GM15510 (cell line): ENCODE data around the gene HDAC11.

Experiments used
- POLR2A ChIP-seq: IDR thresholded peaks from 3 replicates; pipeline ENCODE4 v1.6.1; 2011; ENCODE audit warnings: borderline replicate concordance; ENCODE audit not compliant: insufficient read length; ENCODE audit errors: extremely low read depth

The HDAC11 gene

DNA sequence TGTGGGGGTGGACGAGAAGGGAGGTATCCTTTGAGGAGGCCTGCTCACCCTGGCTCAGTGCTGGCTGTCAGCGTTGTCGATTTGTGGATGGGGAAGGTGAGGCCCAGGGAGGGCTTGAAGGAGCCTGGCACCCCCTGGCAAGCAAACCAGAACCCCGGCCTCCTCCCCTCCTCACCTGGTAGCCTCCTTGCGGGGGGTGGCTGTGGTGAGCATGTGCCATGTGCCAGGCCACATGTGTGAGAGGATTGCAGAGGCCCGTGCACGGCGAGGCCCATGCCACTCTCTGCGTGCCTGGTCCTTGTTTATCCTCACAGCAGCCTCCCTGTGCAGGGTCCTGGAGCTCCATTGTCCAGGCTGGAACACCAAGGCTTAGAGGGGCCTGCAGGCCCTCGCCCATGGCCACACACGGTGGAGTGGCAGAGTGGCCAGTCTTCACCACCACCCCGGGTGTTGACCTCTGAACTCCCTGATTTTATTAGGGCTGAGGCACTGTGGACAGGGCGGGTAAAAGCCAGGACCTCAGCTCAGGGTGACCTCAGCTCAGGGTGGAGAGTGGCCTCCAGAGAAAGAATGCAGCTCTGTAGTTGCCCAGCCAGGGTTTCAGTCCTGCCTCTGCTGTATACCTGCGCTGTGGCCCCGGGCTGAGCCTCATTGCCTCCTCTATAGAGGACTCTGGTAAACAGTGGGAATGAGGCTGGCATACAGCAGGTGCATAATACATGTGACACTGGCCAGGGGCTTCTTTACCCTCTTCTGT, 29.1 kb downstream of the HDAC11 start:
- no peak for TF ChIP-seq POLR2A

GRCh38 chr3:13509816-13510192, 29.7 kb downstream of the HDAC11 start:
- no peak for TF ChIP-seq POLR2A

- no peak for TF ChIP-seq POLR2A
Measured at GRCh38 chr3:13512451-13512850, 32.3 kb downstream of the HDAC11 start.

DNA sequence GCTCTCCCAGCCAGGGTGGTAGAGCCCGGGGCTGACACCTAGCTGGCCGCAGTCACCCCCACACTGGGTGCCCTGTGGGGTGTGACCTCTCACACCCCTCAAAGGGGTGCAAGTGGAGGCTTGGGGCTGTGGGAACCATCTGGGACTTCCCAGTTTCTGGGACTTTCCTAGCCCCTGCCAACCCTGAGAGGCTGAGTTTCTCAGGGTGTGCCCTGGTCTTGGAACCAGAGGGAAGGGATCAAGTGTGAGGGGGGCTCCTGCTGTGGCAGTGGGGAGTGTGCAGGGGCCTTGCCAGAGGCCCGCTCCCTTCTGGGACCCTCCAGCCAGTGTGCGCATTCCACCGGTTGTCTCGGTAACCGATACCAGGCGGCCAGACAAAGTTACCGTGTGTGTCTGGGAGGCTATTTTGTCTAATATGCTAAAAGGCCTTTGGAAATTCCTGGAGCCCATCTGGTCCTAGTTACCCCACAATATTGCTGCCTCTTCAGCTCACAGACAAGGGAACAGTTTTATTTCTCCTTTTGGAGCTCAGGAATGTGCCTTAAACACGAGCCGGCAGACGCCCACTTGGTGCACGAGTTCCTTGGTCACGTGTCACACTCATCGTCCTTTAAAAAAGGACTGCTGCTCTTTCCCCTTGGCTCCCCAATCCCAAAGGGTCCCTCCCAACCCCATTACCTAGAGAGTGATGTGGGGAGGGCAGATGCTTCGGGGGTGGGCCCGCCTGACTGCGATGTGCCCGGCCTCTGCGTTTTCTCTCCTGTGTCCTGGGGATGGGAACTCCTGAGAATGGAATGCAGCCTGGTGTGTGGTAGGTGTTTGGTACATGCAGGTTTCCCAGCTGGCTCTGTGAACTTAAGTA, 33.2 kb downstream of the HDAC11 start:
- no peak for TF ChIP-seq POLR2A

DNA sequence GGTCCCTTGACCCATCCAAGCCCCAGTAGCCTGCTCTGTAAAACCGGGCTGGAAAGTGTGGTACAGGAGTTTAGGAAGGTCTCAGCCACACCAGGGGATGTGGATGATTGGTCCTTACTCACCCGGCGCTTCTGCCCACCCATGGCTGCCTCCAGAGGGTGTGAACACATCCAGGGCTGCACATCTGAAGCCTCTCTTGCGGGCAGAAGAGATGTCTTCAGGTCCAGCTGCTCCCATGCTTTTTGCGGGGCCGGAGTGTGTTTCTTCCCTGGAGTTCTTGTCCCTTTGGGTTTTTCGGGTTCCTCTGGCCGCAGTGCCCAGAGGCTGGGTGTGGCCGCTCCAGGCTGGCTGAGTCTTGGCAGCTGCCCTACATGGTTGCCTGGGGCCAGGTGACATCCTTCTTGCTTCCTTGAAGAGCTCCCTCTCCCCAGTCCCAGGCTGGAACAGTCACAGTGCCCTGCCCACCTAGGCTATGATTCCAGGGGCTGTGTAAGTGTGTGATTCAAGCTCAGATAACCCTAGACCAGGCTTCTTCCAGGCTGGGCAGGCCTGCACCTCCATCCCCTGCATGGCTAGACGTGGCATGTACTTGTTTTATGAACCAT, 33.9 kb downstream of the HDAC11 start:
- TF ChIP-seq POLR2A = no peak

DNA sequence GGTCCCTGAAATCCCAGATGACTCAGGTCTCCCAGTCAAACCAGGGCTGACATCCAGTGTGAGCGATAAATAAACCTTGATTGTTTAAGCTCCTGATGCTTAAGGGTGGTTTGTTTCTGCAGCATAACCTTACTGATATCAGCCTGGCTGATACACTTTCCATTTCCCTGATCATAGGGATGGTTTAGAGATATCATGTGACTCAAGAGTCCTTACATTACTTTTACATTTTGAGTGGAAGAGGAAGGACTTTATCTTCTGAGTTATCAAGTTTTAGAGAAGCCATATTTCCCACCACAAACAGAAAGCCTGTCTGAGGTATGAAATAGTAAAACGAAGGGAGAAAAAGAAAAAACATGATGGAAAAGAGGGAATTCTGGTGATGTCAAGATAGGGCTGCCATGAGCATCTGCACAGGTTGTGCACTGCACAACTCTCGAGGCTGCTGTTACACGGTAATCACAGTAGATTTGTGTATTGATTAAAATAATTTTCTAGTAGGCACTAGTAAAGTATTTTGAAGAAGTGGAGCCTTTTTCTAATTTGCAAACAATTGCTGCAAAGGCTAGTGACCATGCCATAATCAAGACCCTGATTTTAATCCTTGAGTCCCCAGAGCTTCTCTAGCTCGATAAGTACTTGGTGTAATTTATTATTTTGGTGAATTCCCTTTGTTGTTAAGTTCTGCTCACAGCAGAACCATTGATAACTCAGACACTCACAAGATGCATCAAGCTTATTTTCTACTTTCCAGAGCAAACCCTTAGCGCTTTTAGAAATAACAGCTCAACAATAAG, 34.7 kb downstream of the HDAC11 start:
- TF ChIP-seq POLR2A = no peak

GRCh38 chr3:13515786-13516759, 36.0 kb downstream of the HDAC11 start:
- no peak for TF ChIP-seq POLR2A

GRCh38 chr3:13516760-13517135, 36.6 kb downstream of the HDAC11 start:
- no peak for TF ChIP-seq POLR2A

DNA sequence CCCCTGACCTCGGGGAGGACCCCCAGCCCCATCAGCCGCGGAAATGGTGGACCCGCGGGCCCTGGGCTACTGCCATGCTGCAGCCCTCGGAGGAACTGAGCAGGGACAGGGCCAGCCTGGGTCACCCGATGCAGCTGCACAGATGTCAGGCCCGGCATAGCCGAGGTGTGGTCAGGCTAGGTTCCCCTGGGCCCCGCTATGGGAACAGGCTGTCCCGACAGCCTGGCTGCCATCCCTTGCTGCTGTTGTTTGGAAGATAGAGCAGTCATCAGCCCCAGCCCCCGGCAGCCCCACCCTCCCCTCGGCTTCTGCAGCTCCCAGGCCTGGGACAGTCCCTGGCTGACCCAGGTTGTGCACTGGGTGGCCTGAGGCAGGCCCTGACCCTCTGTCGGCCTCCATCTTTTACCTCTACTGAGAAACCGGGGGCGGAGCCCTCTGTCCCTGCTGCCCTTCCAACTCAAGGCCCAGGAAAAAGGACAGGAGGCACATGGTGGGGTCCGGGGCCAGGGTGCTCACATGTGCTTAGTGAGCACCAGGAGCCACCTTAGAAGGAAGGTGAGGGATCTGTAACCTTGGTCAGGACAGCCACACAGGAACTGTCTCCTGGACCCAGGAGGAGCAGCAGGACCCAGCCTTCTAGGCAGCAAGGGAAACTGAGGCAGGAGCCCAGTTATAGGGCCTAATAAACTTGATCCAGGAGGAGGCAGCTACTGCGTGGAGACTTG, 37.3 kb downstream of the HDAC11 start:
- TF ChIP-seq POLR2A = no peak

DNA sequence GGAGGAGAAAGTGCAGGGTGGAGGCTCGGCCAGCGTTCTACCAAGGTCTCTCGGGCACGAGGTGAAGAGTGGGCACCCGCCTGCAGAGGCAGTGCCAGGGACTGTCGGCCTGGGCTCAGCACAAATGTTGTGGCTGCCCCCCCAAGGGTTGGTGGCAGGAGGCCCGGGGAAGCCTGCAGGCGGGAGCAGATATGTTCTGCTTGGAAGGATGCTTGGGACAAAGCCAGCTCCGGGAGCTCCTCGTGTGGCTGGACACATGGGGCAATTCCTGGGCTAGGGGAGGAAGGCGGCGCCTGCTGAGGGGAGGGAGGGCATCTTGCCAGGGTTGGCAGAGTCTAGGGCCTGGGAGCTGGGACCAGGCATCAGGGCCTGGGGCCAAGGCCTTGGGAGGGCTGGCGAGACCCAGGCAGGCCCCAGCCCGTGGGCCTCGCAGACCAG, 38.4 kb downstream of the HDAC11 start:
- TF ChIP-seq POLR2A = no peak

- no peak for TF ChIP-seq POLR2A
Measured at GRCh38 chr3:13519006-13519791, 39.1 kb downstream of the HDAC11 start.

GRCh38 chr3:13520326-13520880, 40.3 kb downstream of the HDAC11 start:
- no peak for TF ChIP-seq POLR2A

GRCh38 chr3:13521309-13521708, 41.2 kb downstream of the HDAC11 start:
- no peak for TF ChIP-seq POLR2A

DNA sequence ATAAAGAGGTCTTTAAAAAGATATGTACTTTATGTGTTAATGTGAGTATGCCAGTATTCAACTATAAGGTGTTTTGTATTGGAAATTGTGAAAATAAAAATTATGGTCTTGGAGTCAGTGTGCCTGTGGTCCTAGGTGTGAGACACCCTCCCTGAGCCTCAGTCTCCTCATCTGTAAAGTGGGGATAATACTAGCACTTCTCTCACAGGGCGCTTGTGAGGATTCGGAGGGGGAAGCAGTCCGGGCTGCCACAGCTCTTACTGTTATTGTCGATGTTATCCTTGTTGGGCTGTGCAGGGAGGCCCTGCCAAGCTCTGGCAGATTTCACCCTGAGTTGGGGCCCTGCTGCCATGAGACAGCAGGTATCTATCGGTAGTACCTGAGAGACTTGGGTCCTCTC, 42.1 kb downstream of the HDAC11 start:
- TF ChIP-seq POLR2A = no peak
